ENCODE measurements around the gene KRTAP4-7.

GRCh38 chr17:41067281-41067680, 16.7 kb upstream of the KRTAP4-7 start:
- TF ChIP-seq CTCF (IDR thresholded peaks at IDR 0.05) = no peak
- TF ChIP-seq EP300 (IDR thresholded peaks at IDR 0.05) = no peak
- TF ChIP-seq POLR2AphosphoS5 (IDR thresholded peaks at IDR 0.05) = no peak
- TF ChIP-seq POLR2A (IDR thresholded peaks at IDR 0.05) = no peak
